ENCODE data around the gene DNAH10.

Gene DNAH10

GRCh38 chr12:123843912-123844748 is 82.0 kb downstream of the DNAH10 start:
- no peak for DNase-seq (ENCODE audit: low spot score)

- DNase-seq (ENCODE audit: low spot score), result no peak
Measured at GRCh38 chr12:123845881-123846280, 83.8 kb downstream of the DNAH10 start.

DNA sequence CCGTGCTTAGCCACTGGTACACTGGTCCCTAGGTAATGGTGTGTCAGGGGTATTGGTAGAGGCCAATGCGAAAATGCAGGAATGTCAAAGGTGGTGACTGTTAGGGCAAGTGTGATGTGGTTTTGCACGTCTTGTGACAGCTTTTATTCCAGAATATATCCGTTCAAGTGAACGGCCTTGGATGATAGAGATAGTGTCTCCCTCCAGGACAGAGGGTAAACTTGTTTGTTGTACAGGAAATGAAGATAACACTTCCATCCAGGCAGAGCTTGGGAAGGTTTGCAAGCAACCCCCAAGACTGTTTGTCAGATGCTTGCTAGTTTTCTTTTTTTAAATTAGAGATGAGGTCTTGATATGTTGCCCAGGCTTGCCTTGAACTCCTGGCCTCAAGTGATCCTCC is 84.2 kb downstream of the DNAH10 start:
- no peak for DNase-seq (ENCODE audit: low spot score)

- no peak for DNase-seq (ENCODE audit: low spot score)
Measured at GRCh38 chr12:123847019-123847418, 84.9 kb downstream of the DNAH10 start.

DNA sequence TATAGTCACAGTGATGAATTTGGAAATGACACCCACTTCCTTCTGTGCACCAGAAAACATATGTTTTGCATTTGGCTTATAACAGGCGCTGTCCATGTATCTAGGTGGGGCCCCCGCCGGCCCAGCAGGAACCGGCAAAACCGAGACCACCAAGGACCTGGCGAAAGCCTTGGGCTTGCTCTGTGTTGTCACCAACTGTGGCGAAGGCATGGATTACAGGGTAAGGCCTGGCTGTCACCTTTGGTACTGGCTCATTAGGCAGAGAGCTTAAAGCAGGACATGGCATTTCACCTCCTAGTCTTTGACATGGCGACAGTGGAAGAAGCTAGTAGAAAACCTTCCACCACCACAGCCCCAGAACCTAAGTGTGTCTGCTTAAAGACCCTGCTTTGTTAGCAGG is 85.8 kb downstream of the DNAH10 start:
- DNase-seq (ENCODE audit: low spot score), result no peak

- DNase-seq (ENCODE audit: low spot score), result no peak
Measured at GRCh38 chr12:123849517-123849916, 87.4 kb downstream of the DNAH10 start.

DNA sequence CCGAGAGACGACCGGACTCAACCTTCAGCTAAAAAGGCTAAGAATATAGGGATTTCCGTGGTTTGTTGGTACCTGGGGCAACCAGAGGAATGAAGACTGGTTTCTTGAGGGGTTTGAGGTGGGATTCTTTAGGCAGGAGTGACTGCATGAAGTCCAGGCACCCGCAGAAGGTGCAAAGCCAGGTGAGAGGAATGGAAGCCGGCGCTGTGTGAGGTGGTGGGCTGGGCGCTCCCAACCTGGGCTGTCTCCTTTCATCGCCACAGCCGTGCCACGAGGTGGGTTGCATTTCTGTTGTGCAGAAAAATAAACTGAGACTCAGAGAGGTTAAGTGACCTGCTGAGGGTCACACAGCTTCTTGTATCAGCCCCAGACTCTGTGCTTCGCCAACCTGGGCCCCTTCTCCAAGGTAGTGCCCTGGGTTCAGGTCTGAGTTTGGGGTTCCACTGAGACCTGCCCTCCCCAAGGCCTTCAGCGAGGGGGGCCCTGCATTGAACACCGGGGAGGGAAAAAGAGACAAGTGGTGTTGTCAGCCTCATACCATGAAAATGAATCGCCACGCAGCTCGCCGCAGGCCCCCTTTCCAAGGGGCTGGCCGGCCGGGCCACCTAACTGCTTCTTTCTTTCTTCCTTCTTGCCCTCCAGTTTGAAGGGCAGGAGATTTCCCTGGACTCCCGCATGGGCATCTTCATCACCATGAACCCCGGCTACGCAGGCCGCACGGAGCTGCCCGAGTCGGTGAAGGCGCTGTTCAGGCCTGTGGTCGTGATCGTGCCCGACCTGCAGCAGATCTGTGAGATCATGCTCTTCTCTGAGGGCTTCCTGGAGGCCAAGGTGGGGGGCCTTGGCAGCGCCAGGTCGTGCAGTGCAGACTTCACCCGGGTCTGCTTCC is 88.4 kb downstream of the DNAH10 start:
- DNase-seq (ENCODE audit: low spot score), result no peak

DNA sequence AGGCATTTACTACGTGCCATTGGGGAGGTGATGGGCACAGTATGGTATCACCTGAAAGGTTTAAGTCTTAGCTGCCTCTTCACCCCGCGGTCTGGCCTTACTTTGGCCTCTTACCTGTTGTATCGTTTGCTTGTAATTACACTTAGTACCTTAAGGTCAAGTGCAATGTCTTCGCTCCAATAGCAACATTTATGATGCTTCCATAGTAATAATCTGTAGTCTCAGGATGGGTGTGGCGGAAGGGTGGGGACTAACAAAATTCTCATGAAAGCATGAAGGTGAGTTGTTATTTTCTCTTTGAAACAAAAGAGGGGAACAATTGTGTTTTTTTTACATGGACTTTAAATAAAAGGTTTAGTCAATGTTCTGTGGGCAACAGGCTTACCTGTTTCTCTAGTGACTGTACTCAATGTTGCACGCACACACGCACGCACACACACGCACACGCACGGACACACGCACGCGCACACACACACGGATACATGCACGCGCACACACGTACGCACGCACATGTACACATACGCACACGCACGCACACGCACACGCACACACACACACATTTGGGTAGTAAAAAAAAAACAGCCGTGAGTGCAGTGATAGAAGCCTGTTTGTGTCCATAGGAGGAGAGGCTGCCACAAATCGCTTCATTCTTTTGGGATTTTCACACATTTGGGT is 91.4 kb downstream of the DNAH10 start:
- DNase-seq (ENCODE audit: low spot score), result no peak

DNA sequence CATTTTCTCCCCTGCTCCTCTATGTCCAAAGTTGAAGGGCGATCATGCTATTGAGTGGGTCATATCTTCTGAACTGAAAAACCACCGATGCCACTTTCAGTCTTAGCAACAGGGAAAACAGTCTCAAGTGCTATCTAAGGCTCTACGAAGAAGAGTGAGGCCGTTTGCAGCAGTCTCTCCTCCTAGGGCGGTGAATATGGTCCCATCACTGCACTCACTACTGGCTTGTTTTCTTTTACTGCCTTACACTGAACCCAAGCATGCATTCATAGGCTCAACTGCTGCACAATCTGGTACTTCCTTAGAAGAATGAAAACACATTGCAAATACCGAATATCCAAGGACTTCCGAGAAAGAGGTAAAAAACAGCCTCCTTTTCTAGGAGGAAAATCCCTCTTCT is 92.1 kb downstream of the DNAH10 start:
- DNase-seq (ENCODE audit: low spot score), result no peak

GRCh38 chr12:123854918-123855317 is 92.8 kb downstream of the DNAH10 start:
- no peak for DNase-seq (ENCODE audit: low spot score)

- DNase-seq (ENCODE audit: low spot score), result no peak
Measured at GRCh38 chr12:123856681-123857080, 94.6 kb downstream of the DNAH10 start.

GRCh38 chr12:123858176-123858575 is 96.1 kb downstream of the DNAH10 start:
- DNase-seq (ENCODE audit: low spot score), result no peak

DNA sequence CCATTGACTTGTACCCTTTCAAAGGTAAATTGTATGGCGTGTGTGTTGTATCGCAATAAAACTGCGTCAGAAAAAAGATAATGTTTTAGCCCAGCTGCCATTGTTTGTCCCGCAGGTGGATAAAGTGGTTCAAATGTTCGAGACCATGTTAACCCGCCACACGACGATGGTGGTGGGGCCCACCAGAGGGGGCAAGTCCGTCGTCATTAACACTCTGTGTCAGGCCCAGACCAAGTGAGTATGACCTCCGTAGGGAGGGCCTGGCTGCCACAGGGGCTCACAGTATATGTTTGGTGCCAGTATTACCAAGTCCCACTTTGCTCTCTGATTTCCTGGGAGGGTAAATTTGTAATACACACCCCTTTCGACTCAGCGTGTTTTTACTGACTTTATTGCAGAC is 96.9 kb downstream of the DNAH10 start:
- DNase-seq (ENCODE audit: low spot score), result no peak

- DNase-seq (ENCODE audit: low spot score), result no peak
Measured at GRCh38 chr12:123860377-123860776, 98.3 kb downstream of the DNAH10 start.

- no peak for DNase-seq (ENCODE audit: low spot score)
Measured at GRCh38 chr12:123861392-123861791, 99.3 kb downstream of the DNAH10 start.

DNA sequence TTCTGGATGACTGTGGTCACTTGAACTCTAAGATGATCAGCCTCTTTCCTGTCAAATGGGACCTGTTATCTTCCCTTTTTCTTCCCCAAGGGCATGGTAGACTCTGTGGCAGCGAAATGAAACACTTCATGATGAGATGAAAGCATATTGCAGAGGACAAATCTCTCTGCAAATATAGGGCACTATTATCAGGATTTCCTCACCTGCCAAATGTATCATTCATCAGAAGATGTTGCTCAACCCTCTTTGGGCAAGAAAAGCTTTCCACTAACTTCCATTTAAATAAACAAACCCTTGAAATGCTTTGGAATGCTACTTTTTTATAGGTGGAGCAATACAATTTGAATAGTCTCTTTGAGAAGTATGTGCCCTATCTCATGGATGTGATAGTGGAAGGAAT is 105.0 kb downstream of the DNAH10 start:
- no peak for DNase-seq (ENCODE audit: low spot score)

DNA sequence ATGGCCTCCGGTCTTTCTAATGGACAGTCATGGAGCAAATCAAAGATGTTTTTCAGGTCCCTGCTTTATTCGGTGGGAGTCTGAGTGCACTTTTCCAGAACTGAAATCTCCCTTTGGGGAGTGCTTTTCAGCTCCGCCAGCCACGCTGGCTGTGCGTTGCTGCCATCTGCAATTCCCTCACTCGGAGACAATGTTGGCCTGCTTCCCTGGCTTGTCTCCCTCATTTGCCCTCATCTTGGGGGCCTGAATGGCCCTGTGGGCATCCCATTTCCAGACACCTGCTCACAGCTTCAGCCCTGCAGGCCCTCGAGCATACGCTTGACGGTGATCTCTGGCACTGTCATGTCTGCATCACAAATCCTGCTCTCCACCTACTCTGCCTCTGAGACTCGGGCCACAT is 106.7 kb downstream of the DNAH10 start:
- no peak for DNase-seq (ENCODE audit: low spot score)

- DNase-seq (ENCODE audit: low spot score), result no peak
Measured at GRCh38 chr12:123873793-123874192, 111.7 kb downstream of the DNAH10 start.

GRCh38 chr12:123877968-123878367 is 115.9 kb downstream of the DNAH10 start:
- no peak for DNase-seq (ENCODE audit: low spot score)

DNA sequence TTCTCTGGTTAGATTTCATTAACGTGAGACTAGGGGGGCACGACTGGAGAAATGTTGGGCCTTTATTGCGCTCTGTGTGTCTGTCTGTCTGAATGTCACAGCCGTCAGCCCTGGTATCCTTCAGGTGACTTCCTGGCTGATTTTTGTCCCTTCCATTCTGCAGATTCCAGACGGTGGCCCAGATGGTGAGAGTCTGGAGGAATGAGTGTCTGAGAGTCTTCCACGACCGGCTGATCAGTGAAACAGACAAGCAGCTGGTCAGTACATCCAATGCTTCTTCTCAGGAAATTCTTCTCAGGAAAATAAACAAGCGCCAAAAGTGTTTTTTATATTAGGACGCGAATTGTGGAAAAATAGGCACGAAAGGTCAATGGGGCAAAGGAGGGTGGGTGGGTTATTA is 117.0 kb downstream of the DNAH10 start:
- DNase-seq (ENCODE audit: low spot score), result no peak

DNA sequence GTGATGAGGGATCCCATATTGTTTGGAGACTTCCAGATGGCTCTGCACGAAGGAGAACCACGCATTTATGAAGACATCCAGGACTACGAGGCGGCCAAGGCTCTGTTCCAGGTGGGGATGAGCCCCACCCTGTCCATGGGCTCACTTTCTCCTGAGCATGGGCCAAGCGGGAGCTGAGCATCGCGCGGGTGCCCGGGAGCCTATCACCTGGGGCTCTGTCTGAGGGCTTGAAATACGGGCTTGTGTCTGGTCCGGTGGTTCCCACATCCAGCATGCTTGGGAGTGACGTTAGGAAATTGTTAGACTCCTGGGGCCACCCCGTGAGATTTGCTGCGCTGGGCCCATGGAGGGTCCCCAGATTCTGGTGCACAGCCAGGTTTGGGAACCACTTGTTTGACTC is 117.6 kb downstream of the DNAH10 start:
- no peak for DNase-seq (ENCODE audit: low spot score)

DNA sequence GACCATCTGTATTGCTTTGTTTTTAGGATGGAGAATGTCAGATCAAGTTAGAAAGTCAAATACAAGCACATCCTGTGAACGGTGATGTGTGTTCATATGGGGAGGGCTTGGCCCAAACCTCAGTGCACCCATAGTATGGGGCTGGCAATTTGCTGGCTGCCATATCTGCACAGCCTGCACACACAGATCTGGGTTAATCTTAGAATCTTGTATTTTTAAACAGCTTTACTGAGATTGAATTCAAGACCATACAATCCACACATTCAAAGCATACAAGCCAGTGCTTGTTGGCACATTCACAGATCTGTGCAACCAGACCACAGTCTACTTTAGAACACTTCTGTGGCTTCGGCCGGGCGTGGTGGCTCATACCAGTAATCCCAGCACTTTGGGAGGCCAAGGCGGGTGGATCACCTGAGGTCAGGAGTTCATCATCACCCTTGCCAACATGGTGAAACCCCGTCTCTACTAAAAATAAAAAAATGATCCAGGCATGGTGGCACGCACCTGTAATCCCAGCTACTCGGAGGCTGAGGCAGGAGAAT is 120.1 kb downstream of the DNAH10 start:
- DNase-seq (ENCODE audit: low spot score), result no peak
